PC-9 (cell line): ENCODE results near the gene SUSD3. TPM values are rescaled to one million over a fixed set of nuclear protein-coding genes. Genes with fewer than 3 reads are reported as not detected.

Experiments used
- BruUV-seq: library from RNA; stranded (reverse); fragments of 400-500 nt; replicated peaks from 2 replicates; lab custom pipeline; 2021; lab: Mats Ljungman, UMichigan
- CTCF ChIA-PET: fragments of 300-600 bp; sonication (Branson Sonifier 250); formaldehyde crosslinking; loops from one replicate; lab custom pipeline; 2022; ENCODE audit warnings: antibody characterized with exemption; lab: Charles Lee
- POLR2A ChIA-PET: fragments of 300-600 bp; sonication (Branson Sonifier 250); formaldehyde crosslinking; loops from one replicate; lab custom pipeline; 2022; ENCODE audit warnings: antibody characterized with exemption; ENCODE audit not compliant: unreplicated experiment; lab: Charles Lee
- DNase-seq, 2 experiments: peaks; one replicate each; pipeline versions ENCODE4 v3.0.0 to v3.0.0-alpha.2; 2015 to 2022; ENCODE audit warnings: mixed read lengths in 1 of 2
- H2AFZ ChIP-seq: fragments of 200-600 bp; sonication (generic); 2 replicates; pipeline ENCODE4 v1.8.1; 2017; ENCODE audit warnings: antibody characterized with exemption
- H3F3A ChIP-seq: fragments of 200-600 bp; sonication (generic); 2 replicates; pipeline ENCODE4 v1.8.1; 2017; ENCODE audit warnings: antibody characterized with exemption, mild to moderate bottlenecking, low read depth; ENCODE audit not compliant: insufficient read depth
- H3K27ac ChIP-seq: fragments of 200-600 bp; sonication (generic); 2 replicates; pipeline ENCODE4 v1.6.1; 2016; ENCODE audit warnings: mixed run types
- H3K27me3 ChIP-seq: fragments of 200-600 bp; sonication (generic); 2 replicates; pipeline ENCODE4 v1.6.1; 2016; ENCODE audit warnings: low read depth, mixed run types; ENCODE audit not compliant: insufficient read depth
- H3K36me3 ChIP-seq: fragments of 200-600 bp; sonication (generic); 2 replicates; pipeline ENCODE4 v1.6.1; 2016; ENCODE audit warnings: low read depth, mixed run types
- H3K4me1 ChIP-seq: fragments of 200-600 bp; sonication (generic); replicated peaks from 2 replicates; pipeline ENCODE4 v1.6.1; 2016; ENCODE audit warnings: mixed run types; ENCODE audit not compliant: insufficient read depth
- H3K4me2 ChIP-seq: fragments of 200-600 bp; sonication (generic); 2 replicates; pipeline ENCODE4 v1.6.1; 2017; ENCODE audit warnings: mixed run types
- H3K4me3 ChIP-seq: fragments of 200-600 bp; sonication (generic); 2 replicates; pipeline ENCODE4 v1.6.1; 2016; ENCODE audit warnings: mixed run types
- H3K79me2 ChIP-seq: fragments of 200-600 bp; sonication (generic); 2 replicates; pipeline ENCODE4 v1.6.1; 2017; ENCODE audit warnings: low read depth, mixed run types
- H3K9me2 ChIP-seq: fragments of 200-600 bp; sonication (generic); 2 replicates; pipeline ENCODE4 v1.8.1; 2017; ENCODE audit warnings: mild to moderate bottlenecking; ENCODE audit not compliant: insufficient read depth
- H3K9me3 ChIP-seq: fragments of 200-600 bp; sonication (generic); 2 replicates; pipeline ENCODE4 v1.8.1; 2016; ENCODE audit warnings: low read depth; ENCODE audit not compliant: insufficient read depth
- H4K20me1 ChIP-seq: fragments of 200-600 bp; sonication (generic); 2 replicates; pipeline ENCODE4 v1.8.1; 2017; ENCODE audit not compliant: insufficient read depth
- EZH2 ChIP-seq: fragments of 200-600 bp; sonication (generic); IDR thresholded peaks from 2 replicates; pipeline ENCODE4 v1.8.0; 2017; ENCODE audit warnings: antibody characterized with exemption, low read depth
- intact Hi-C: fragments of 100-400 bp; cut with micrococcal nuclease; formaldehyde crosslinking; loops from one replicate; pipeline ENCODE4 v1.10.0; 2022; ENCODE audit not compliant: unreplicated experiment
- total RNA-seq: library from RNA; stranded (reverse); gene quantifications from 2 replicates; pipeline ENCODE4 v1.2.3, GENCODE V29; 2021
- TF ChIP-seq, protein P1 (sequence below): fragments of 200-600 bp; sonication (generic); conservative IDR thresholded peaks from 2 replicates; pipeline ENCODE4 v1.6.1; 2017; ENCODE audit warnings: mixed run types, antibody characterized with exemption, mild to moderate bottlenecking, moderate library complexity

SUSD3 gene
- total RNA-seq, 1 experiment from 2014 or later, result 8.4 TPM

GRCh38 chr9:93126825-93127368 lies 68.4 kb downstream of the SUSD3 start:
- DNase-seq, result no peak
- no peak for TF ChIP-seq EZH2
- TF ChIP-seq, protein P1, sequence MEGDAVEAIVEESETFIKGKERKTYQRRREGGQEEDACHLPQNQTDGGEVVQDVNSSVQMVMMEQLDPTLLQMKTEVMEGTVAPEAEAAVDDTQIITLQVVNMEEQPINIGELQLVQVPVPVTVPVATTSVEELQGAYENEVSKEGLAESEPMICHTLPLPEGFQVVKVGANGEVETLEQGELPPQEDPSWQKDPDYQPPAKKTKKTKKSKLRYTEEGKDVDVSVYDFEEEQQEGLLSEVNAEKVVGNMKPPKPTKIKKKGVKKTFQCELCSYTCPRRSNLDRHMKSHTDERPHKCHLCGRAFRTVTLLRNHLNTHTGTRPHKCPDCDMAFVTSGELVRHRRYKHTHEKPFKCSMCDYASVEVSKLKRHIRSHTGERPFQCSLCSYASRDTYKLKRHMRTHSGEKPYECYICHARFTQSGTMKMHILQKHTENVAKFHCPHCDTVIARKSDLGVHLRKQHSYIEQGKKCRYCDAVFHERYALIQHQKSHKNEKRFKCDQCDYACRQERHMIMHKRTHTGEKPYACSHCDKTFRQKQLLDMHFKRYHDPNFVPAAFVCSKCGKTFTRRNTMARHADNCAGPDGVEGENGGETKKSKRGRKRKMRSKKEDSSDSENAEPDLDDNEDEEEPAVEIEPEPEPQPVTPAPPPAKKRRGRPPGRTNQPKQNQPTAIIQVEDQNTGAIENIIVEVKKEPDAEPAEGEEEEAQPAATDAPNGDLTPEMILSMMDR, result no peak
- CTCF ChIA-PET, result interaction anchor here (0.6 kb wide), 1 partner anchor 220 kb away, joined by 3 read pairs; no protein-coding TSS in a partner anchor
- H3K9me3 ChIP-seq, result no peaks in the 10 kb centered on the region
- H3K27me3 ChIP-seq, result no peaks in the 10 kb centered on the region
- no peaks in the 10 kb centered on the region for H3K9me2 ChIP-seq
- H4K20me1 ChIP-seq, result peaks cover 25% of the 10 kb centered on the region
- H3F3A ChIP-seq, result peaks cover 22% of the 10 kb centered on the region; the same call in 1 of the 2 replicates
- POLR2A ChIA-PET, result no interaction called here
- no peak overlapping the region for H3K4me3 ChIP-seq
- peaks cover 46% of the 10 kb centered on the region for H3K79me2 ChIP-seq
- no peak overlapping the region for H2AFZ ChIP-seq
- peaks cover 9% of the 10 kb centered on the region; the same call in 1 of the 2 replicates for H3K36me3 ChIP-seq
- intact Hi-C loops, result no loop called here
- peaks cover 7% of the 10 kb centered on the region for H3K4me1 ChIP-seq
- BruUV-seq, result no TSS peak
- no peak overlapping the region for H3K4me2 ChIP-seq
- no peak overlapping the region for H3K27ac ChIP-seq

DNA sequence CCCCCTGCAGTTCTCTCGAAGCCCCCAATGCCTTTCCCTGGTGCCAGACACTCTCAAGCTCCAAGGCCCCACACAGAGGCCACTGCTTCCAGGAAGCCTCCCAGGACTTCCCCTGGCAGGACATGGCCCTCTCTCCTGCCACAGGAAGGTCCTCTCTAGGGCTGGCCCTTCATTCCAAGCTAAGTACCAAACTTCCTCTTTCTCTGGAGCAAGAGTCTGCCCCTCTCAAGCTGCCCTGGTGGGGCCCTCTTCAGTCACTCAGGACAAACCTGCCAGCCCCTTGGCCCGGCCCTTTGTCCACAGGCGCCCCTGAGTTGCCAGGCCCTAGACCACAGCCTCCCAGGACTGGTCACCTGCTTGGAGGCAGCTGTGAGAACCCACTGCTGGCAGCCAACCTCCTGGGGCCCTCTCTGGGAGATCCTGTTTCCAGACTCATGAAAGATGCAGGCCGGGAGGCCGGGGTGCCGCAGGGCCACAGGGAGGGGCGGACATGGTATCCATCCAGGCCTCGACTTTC lies 69.0 kb downstream of the SUSD3 start:
- TF ChIP-seq EZH2, result no peak
- TF ChIP-seq, protein P1, result no peak
- Histone ChIP-seq H3K27ac (0 out of 2 replicates have a peak overlapping the region, but pooled peaks have one; percentile 1), H3K27me3 (no peaks in the 10 kb centered on the region), H3K4me3 (no peak overlapping the region), H3K9me2 (no peaks in the 10 kb centered on the region), H2AFZ (no peak overlapping the region), H3K9me3 (no peaks in the 10 kb centered on the region), H3K79me2 (peaks cover 51% of the 10 kb centered on the region), H3K4me2 (no peak overlapping the region), H4K20me1 (peaks cover 30% of the 10 kb centered on the region), H3K4me1 (peaks cover 12% of the 10 kb centered on the region), H3K36me3 (0 out of 2 replicates have a peak, but pooled peaks cover 7% of the 10 kb centered on the region), H3F3A (peaks cover 22% of the 10 kb centered on the region; the same call in 1 of the 2 replicates)
- no TSS peak for BruUV-seq
- intact Hi-C loops, result no loop called here
- DNase-seq, result no peak
- CTCF ChIA-PET, result interaction anchor here (0.6 kb wide), 1 partner anchor 219 kb away, joined by 3 read pairs; no protein-coding TSS in a partner anchor
- POLR2A ChIA-PET, result no interaction called here

- no peak for DNase-seq
- no peak for TF ChIP-seq EZH2
- TF ChIP-seq, protein P1, result no peak
- no peak overlapping the region for H3K4me3 ChIP-seq
- intact Hi-C loops, result no loop called here
- H3K4me2 ChIP-seq, result no peak overlapping the region
- H3K9me2 ChIP-seq, result no peaks in the 10 kb centered on the region
- H2AFZ ChIP-seq, result no peak overlapping the region
- no peaks in the 10 kb centered on the region for H3K9me3 ChIP-seq
- 0 out of 2 replicates have a peak, but pooled peaks cover 7% of the 10 kb centered on the region for H3K36me3 ChIP-seq
- CTCF ChIA-PET, result no interaction called here
- H3K4me1 ChIP-seq, result peaks cover 19% of the 10 kb centered on the region
- peaks cover 22% of the 10 kb centered on the region; the same call in 1 of the 2 replicates for H3F3A ChIP-seq
- H4K20me1 ChIP-seq, result peaks cover 37% of the 10 kb centered on the region
- POLR2A ChIA-PET, result interaction anchor here (0.5 kb wide), 1 partner anchor 16 kb away, joined by 3 read pairs; no protein-coding TSS in a partner anchor
- peaks cover 58% of the 10 kb centered on the region for H3K79me2 ChIP-seq
- BruUV-seq, result no TSS peak
- 0 out of 2 replicates have a peak overlapping the region, but pooled peaks have one; percentile 1 for H3K27ac ChIP-seq
- H3K27me3 ChIP-seq, result no peaks in the 10 kb centered on the region
These were observed 69.7 kb downstream of the SUSD3 start for GRCh38 chr9:93128011-93128714.
